H9 (cell line): ENCODE measurements around the gene NAA10. TPM values are rescaled to one million over a fixed set of nuclear protein-coding genes. Genes with fewer than 3 reads are reported as not detected.

Source experiments
- DNase-seq: peaks from one replicate; pipeline ENCODE4 v3.0.0-alpha.2; 2017
- H2AFZ ChIP-seq: one replicate; pipeline ENCODE4 v1.6.1; 2013; ENCODE audit warnings: mild to moderate bottlenecking, low read length, control low read depth, moderate library complexity
- H2AK5ac ChIP-seq: 2 replicates; pipeline ENCODE4 v1.6.1; 2013; ENCODE audit warnings: low read length, control low read depth, mixed read lengths; ENCODE audit not compliant: insufficient read length
- H2BK120ac ChIP-seq: one replicate; pipeline ENCODE4 v1.6.1; 2013; ENCODE audit warnings: low read depth, mild to moderate bottlenecking, low read length, control low read depth, inconsistent platforms; ENCODE audit not compliant: poor library complexity, severe bottlenecking
- H2BK12ac ChIP-seq: 2 replicates; pipeline ENCODE4 v1.6.1; 2013; ENCODE audit warnings: low read length, control low read depth, mixed read lengths, low read depth; ENCODE audit not compliant: insufficient read length
- H2BK15ac ChIP-seq: 2 replicates; pipeline ENCODE4 v1.6.1; 2013; ENCODE audit warnings: low read depth, low read length, control low read depth
- H2BK20ac ChIP-seq: one replicate; pipeline ENCODE4 v1.6.1; 2013; ENCODE audit warnings: low read depth, mild to moderate bottlenecking, low read length, control low read depth, inconsistent platforms; ENCODE audit not compliant: poor library complexity, severe bottlenecking
- H2BK5ac ChIP-seq: 2 replicates; pipeline ENCODE4 v1.6.1; 2013; ENCODE audit warnings: low read length, control low read depth, mixed read lengths; ENCODE audit not compliant: insufficient read length
- H3K14ac ChIP-seq: 2 replicates; pipeline ENCODE4 v1.6.1; 2013; ENCODE audit warnings: low read length, control low read depth; ENCODE audit not compliant: insufficient read depth
- H3K18ac ChIP-seq: 2 replicates; pipeline ENCODE4 v1.6.1; 2013; ENCODE audit warnings: low read depth, mild to moderate bottlenecking, mixed read lengths, low read length, control low read depth; ENCODE audit not compliant: insufficient read length
- H3K23ac ChIP-seq: 2 replicates; pipeline ENCODE4 v1.6.1; 2013; ENCODE audit warnings: low read length, control low read depth, mixed read lengths, low read depth; ENCODE audit not compliant: insufficient read length
- H3K23me2 ChIP-seq: 2 replicates; pipeline ENCODE4 v1.6.1; 2013; ENCODE audit warnings: low read depth, mild to moderate bottlenecking, mixed read lengths, low read length, control low read depth; ENCODE audit not compliant: insufficient read length, poor library complexity, severe bottlenecking
- H3K27ac ChIP-seq: 2 replicates; pipeline ENCODE4 v1.5.1; 2013; ENCODE audit warnings: low read length, control low read depth, mixed read lengths, low read depth; ENCODE audit not compliant: insufficient read length
- H3K27me3 ChIP-seq: 2 replicates; pipeline ENCODE4 v1.6.1; 2013; ENCODE audit warnings: low read length, control low read depth, inconsistent platforms; ENCODE audit not compliant: insufficient read depth
- H3K4ac ChIP-seq: 2 replicates; pipeline ENCODE4 v1.6.1; 2013; ENCODE audit warnings: low read depth, mild to moderate bottlenecking, control low read depth, inconsistent platforms, low read length, moderate library complexity
- H3K4me1 ChIP-seq: 2 replicates; pipeline ENCODE4 v1.6.1; 2013; ENCODE audit warnings: low read length, control low read depth, inconsistent platforms; ENCODE audit not compliant: insufficient read depth
- H3K4me2 ChIP-seq: 2 replicates; pipeline ENCODE4 v1.6.1; 2013; ENCODE audit warnings: low read length, control low read depth, mixed read lengths; ENCODE audit not compliant: insufficient read length, insufficient read depth
- H3K56ac ChIP-seq: 2 replicates; pipeline ENCODE4 v1.6.1; 2013; ENCODE audit warnings: low read depth, mild to moderate bottlenecking, mixed read lengths, low read length, control low read depth; ENCODE audit not compliant: insufficient read length
- H3K79me1 ChIP-seq: 2 replicates; pipeline ENCODE4 v1.6.1; 2013; ENCODE audit warnings: low read depth, mild to moderate bottlenecking, moderate library complexity, low read length, control low read depth, inconsistent platforms; ENCODE audit not compliant: insufficient read depth, poor library complexity, severe bottlenecking
- H3K79me2 ChIP-seq: 2 replicates; pipeline ENCODE4 v1.6.1; 2013; ENCODE audit warnings: low read length, control low read depth, inconsistent platforms; ENCODE audit not compliant: insufficient read depth
- H3K9ac ChIP-seq: 2 replicates; pipeline ENCODE4 v1.6.1; 2013; ENCODE audit warnings: low read length, control low read depth, mixed read lengths; ENCODE audit not compliant: insufficient read length; ENCODE audit errors: extremely low read depth
- H3K9me3 ChIP-seq: one replicate; pipeline ENCODE4 v1.6.1; 2013; ENCODE audit warnings: low read depth, low read length, inconsistent platforms; ENCODE audit not compliant: control insufficient read depth
- H3T11ph ChIP-seq: one replicate; pipeline ENCODE4 v1.6.1; 2013; ENCODE audit warnings: mild to moderate bottlenecking, low read length, control low read depth, inconsistent platforms
- H4K20me1 ChIP-seq: one replicate; pipeline ENCODE4 v1.6.1; 2013; ENCODE audit not compliant: control insufficient read depth, insufficient read length, insufficient read depth
- H4K5ac ChIP-seq: 2 replicates; pipeline ENCODE4 v1.6.1; 2013; ENCODE audit warnings: low read depth, mild to moderate bottlenecking, mixed read lengths, low read length, control low read depth; ENCODE audit not compliant: insufficient read length
- H4K8ac ChIP-seq: replicated peaks from 2 replicates; pipeline ENCODE4 v1.6.1; 2013; ENCODE audit warnings: low read length, control low read depth, mixed read lengths, low read depth; ENCODE audit not compliant: insufficient read length
- H4K91ac ChIP-seq: 2 replicates; pipeline ENCODE4 v1.6.1; 2013; ENCODE audit warnings: low read depth, mild to moderate bottlenecking, moderate library complexity, mixed read lengths, low read length, control low read depth; ENCODE audit not compliant: insufficient read length
- H3K27ac Mint-ChIP-seq, 3 experiments: 2 replicates in 2 of 3; 3 replicates in 1 of 3; pipeline ENCODE4 v1.8.0; 2020 to 2021; ENCODE audit warnings: mixed read lengths in 3 of 3, mild to moderate bottlenecking in 1 of 3, moderate library complexity in 1 of 3
- H3K27me3 Mint-ChIP-seq: 2 replicates; pipeline ENCODE4 v1.8.0; 2021; ENCODE audit warnings: low read depth, mild to moderate bottlenecking, moderate library complexity, mixed read lengths
- H3K36me3 Mint-ChIP-seq, 3 experiments: 2 replicates in 2 of 3; 3 replicates in 1 of 3; pipeline ENCODE4 v1.8.0; 2020 to 2021; ENCODE audit warnings: low read depth in 3 of 3, mixed read lengths in 3 of 3; ENCODE audit not compliant: insufficient read depth in 1 of 3
- H3K4me1 Mint-ChIP-seq, 2 experiments: 2 replicates each; pipeline ENCODE4 v1.8.0; 2020; ENCODE audit warnings: mixed read lengths in 2 of 2
- H3K4me3 Mint-ChIP-seq, 2 experiments: 2 replicates in 1 of 2; 3 replicates in 1 of 2; pipeline ENCODE4 v1.8.0; 2020 to 2021; ENCODE audit warnings: mild to moderate bottlenecking in 2 of 2, mixed read lengths in 2 of 2, moderate library complexity in 1 of 2
- H3K9me3 Mint-ChIP-seq, 2 experiments: 2 replicates in 1 of 2; 3 replicates in 1 of 2; pipeline ENCODE4 v1.8.0; 2020; ENCODE audit warnings: mild to moderate bottlenecking in 2 of 2, mixed read lengths in 2 of 2, moderate library complexity in 1 of 2
- WGBS: extraction: QIAGEN DNeasy Blood & Tissue Kit; methylation state at CpG from one replicate; pipeline ENCODE4 v1.1.7; 2013; ENCODE audit warnings: missing lambda C conversion rate, low lambda C conversion rate, mixed read lengths; ENCODE audit not compliant: insufficient read length; ENCODE audit errors: extremely low coverage; 5-methylcytosine and 5-hydroxymethylcytosine counted together
- total RNA-seq: library from RNA; stranded (reverse); gene quantifications from 2 replicates; pipeline ENCODE4 v1.2.1, GENCODE V29; 2021
- TF ChIP-seq, protein P1 (sequence below): fragments of 200-600 bp; sonication (generic); conservative IDR thresholded peaks from 3 replicates; pipeline ENCODE4 v1.8.0; 2021; ENCODE audit warnings: antibody characterized with exemption, mild to moderate bottlenecking

The NAA10 gene
- total RNA-seq, 1 experiment from 2014 or later: 101 TPM

DNA sequence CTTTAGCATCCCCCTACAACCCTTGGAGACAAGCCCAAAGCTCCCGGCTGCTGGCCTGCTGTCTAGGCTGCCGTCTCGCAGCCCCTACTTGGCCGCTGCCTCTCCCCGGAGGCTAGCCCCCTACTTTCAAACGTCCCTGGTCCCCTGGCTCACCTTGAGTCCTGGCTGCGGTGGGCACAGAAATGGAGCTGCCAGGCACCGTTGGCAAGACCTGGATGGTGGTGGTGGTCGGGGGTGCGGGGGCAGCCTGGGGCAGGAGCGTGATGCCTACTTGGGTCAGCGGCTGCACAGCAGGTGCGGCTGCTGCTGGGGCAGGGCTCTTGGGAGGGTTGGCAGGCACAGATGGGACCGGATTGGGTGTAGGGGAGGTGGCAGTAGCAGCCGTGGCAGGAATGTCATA lies 24.8 kb upstream of the NAA10 start:
- no peaks in the 10 kb centered on the region; the same call in 1 of the 2 replicates for H3K79me2 ChIP-seq
- H3K27me3 ChIP-seq: no peaks in the 10 kb centered on the region
- no peak overlapping the region for H2BK20ac ChIP-seq
- no peak for DNase-seq
- Mint-ChIP-seq H3K9me3 (no peaks in the 10 kb centered on the region; a peak in 1 of 5 replicates), H3K4me1 (no peaks in the 10 kb centered on the region), H3K4me3 (no peak overlapping the region), H3K27ac (no peak overlapping the region), H3K36me3 (peaks cover 76 to 99% (median 97%) of the 10 kb centered on the region in 3 experiments), H3K27me3 (peaks cover 1% of the 10 kb centered on the region; the same call in 1 of the 2 replicates)
- H4K20me1 ChIP-seq: no peaks in the 10 kb centered on the region
- no peak overlapping the region for H3K18ac ChIP-seq
- H4K5ac ChIP-seq: no peak overlapping the region
- no peak overlapping the region for H3T11ph ChIP-seq
- no peak overlapping the region for H3K27ac ChIP-seq
- H2BK5ac ChIP-seq: no peak overlapping the region
- peaks cover 5% of the 10 kb centered on the region for H3K9me3 ChIP-seq
- no peak overlapping the region for H2BK12ac ChIP-seq
- H3K14ac ChIP-seq: no peak overlapping the region
- WGBS: no CpG with 5 or more reads among the region's 15 CpGs
- no peak overlapping the region for H2BK120ac ChIP-seq
- H3K79me1 ChIP-seq: peaks cover under 1% of the 10 kb centered on the region
- H2AK5ac ChIP-seq: no peak overlapping the region
- H2AFZ ChIP-seq: no peak overlapping the region
- no peak overlapping the region for H3K9ac ChIP-seq
- H3K23ac ChIP-seq: no peak overlapping the region
- TF ChIP-seq, protein P1, sequence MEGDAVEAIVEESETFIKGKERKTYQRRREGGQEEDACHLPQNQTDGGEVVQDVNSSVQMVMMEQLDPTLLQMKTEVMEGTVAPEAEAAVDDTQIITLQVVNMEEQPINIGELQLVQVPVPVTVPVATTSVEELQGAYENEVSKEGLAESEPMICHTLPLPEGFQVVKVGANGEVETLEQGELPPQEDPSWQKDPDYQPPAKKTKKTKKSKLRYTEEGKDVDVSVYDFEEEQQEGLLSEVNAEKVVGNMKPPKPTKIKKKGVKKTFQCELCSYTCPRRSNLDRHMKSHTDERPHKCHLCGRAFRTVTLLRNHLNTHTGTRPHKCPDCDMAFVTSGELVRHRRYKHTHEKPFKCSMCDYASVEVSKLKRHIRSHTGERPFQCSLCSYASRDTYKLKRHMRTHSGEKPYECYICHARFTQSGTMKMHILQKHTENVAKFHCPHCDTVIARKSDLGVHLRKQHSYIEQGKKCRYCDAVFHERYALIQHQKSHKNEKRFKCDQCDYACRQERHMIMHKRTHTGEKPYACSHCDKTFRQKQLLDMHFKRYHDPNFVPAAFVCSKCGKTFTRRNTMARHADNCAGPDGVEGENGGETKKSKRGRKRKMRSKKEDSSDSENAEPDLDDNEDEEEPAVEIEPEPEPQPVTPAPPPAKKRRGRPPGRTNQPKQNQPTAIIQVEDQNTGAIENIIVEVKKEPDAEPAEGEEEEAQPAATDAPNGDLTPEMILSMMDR: no peak
- H4K91ac ChIP-seq: no peak overlapping the region
- no peaks in the 10 kb centered on the region for H3K4me1 ChIP-seq
- no peak overlapping the region for H4K8ac ChIP-seq
- H3K4me2 ChIP-seq: no peak overlapping the region
- no peak overlapping the region for H3K4ac ChIP-seq
- no peak overlapping the region for H3K56ac ChIP-seq
- no peaks in the 10 kb centered on the region for H3K23me2 ChIP-seq
- H2BK15ac ChIP-seq: no peak overlapping the region
